DOHH2 (cell line): Measurements from ENCODE around the gene DDIAS.

Experiments
- CTCF ChIP-seq: fragments of 200-600 bp; sonication (generic); IDR thresholded peaks from one replicate; pipeline ENCODE4 v1.5.1; 2014; ENCODE audit warnings: antibody characterized with exemption, mild to moderate bottlenecking, low read depth, low read length; ENCODE audit not compliant: poor library complexity, severe bottlenecking
- EZH2phosphoT487 ChIP-seq: fragments of 200-600 bp; sonication (generic); IDR thresholded peaks from 2 replicates; pipeline ENCODE4 v1.6.1; 2017; ENCODE audit warnings: borderline replicate concordance, mild to moderate bottlenecking, antibody characterized with exemption, low read length, moderate library complexity, mixed read lengths

GRCh38 chr11:82975882-82976281 lies 74.3 kb downstream of the DDIAS start:
- no peak for TF ChIP-seq CTCF
- no peak for TF ChIP-seq EZH2phosphoT487
